AG08396 (cell line): ENCODE data around the gene PIK3IP1.

Source experiments
- DNase-seq: peaks from one replicate; pipeline ENCODE4 v3.0.0; 2012; ENCODE audit warnings: low spot score, mixed read lengths

The PIK3IP1 gene

DNA sequence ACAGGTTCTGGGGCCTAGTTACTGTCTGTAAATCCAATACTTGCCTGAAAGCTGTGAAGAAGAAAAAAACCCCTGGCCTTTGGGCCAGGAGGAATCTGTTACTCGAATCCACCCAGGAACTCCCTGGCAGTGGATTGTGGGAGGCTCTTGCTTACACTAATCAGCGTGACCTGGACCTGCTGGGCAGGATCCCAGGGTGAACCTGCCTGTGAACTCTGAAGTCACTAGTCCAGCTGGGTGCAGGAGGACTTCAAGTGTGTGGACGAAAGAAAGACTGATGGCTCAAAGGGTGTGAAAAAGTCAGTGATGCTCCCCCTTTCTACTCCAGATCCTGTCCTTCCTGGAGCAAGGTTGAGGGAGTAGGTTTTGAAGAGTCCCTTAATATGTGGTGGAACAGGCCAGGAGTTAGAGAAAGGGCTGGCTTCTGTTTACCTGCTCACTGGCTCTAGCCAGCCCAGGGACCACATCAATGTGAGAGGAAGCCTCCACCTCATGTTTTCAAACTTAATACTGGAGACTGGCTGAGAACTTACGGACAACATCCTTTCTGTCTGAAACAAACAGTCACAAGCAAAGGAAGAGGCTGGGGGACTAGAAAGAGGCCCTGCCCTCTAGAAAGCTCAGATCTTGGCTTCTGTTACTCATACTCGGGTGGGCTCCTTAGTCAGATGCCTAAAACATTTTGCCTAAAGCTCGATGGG, 13.5 kb downstream of the PIK3IP1 start:
- no peak for DNase-seq

DNA sequence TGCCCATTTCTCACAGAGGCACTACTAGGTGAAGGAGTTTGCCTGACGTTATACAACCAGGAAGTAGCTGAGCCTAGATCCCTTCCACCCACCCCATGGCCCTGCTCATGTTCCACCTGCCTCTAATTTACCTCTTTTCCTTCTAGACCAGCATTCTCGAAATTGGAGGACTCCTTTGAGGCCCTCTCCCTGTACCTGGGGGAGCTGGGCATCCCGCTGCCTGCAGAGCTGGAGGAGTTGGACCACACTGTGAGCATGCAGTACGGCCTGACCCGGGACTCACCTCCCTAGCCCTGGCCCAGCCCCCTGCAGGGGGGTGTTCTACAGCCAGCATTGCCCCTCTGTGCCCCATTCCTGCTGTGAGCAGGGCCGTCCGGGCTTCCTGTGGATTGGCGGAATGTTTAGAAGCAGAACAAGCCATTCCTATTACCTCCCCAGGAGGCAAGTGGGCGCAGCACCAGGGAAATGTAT, 14.1 kb downstream of the PIK3IP1 start:
- no peak for DNase-seq

DNA sequence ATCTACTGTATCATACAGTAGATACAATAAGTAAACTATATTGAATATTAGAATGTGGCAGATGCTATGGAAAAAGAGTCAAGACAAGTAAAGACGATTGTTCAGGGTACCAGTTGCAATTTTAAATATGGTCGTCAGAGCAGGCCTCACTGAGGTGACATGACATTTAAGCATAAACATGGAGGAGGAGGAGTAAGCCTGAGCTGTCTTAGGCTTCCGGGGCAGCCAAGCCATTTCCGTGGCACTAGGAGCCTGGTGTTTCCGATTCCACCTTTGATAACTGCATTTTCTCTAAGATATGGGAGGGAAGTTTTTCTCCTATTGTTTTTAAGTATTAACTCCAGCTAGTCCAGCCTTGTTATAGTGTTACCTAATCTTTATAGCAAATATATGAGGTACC, 14.5 kb downstream of the PIK3IP1 start:
- no peak for DNase-seq

DNA sequence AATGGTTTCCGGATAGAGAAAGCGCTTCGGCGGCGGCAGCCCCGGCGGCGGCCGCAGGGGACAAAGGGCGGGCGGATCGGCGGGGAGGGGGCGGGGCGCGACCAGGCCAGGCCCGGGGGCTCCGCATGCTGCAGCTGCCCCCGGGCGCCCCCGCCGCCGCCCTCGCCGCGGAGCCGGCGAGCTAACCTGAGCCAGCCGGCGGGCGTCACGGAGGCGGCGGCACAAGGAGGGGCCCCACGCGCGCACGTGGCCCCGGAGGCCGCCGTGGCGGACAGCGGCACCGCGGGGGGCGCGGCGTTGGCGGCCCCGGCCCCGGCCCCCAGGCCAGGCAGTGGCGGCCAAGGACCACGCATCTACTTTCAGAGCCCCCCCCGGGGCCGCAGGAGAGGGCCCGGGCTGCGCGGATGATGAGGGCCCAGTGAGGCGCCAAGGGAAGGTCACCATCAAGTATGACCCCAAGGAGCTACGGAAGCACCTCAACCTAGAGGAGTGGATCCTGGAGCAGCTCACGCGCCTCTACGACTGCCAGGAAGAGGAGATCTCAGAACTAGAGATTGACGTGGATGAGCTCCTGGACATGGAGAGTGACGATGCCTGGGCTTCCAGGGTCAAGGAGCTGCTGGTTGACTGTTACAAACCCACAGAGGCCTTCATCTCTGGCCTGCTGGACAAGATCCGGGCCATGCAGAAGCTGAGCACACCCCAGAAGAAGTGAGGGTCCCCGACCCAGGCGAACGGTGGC, 15.7 kb downstream of the PIK3IP1 start:
- no peak for DNase-seq

DNA sequence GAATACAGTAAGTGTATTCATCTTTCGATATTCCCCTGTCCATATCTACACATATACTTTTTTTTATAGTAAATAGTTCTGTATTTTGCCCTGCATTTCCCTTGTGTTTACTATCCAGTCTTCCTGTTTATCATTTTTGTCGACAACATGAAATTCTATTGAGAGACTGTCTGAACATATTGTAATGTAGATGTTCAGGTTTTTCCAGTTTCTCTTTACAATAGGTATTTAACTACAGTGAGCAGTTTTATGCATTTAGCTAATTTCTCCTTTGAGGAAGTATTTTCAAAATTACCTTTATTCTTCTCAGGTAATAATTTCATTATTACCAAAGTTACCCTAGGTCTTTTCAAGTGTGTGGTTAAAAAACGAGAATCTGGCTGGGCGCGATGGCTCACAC, 16.7 kb downstream of the PIK3IP1 start:
- no peak for DNase-seq

DNA sequence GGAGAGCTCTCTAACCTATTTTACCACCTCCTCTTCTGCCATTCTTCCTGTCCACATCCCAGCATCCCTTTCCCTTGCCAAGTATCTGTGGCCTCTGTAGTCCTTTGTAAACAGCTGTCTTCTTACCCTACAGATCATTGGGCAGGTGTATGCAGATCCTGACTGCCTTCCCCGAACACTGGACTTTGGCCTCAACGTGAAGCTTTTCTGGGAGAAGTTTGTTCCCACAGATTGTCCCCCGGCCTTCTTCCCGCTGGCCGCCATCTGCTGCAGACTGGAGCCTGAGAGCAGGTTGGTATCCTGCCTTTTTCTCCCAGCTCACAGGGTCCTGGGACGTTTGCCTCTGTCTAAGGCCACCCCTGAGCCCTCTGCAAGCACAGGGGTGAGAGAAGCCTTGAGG, 17.3 kb downstream of the PIK3IP1 start:
- DNase-seq, result no peak

DNA sequence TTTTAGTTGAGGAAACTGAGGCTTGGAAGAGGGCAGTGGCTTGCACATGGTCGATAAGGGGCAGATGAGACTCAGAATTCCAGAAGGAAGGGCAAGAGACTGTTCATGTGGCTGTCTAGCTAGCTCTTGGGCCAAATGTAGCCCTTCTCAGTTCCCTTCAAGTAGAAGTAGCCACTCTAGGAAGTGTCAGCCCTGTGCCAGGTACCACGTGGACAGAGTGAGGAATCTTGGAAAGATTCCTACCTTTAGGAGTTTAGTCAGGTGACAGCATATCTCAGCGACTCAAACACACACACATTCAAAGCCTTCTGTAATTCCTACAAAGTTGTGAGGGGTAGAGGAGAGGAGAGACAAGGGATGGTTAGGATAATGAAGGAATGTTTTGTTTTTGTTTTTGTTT, 18.3 kb downstream of the PIK3IP1 start:
- DNase-seq, result no peak

DNA sequence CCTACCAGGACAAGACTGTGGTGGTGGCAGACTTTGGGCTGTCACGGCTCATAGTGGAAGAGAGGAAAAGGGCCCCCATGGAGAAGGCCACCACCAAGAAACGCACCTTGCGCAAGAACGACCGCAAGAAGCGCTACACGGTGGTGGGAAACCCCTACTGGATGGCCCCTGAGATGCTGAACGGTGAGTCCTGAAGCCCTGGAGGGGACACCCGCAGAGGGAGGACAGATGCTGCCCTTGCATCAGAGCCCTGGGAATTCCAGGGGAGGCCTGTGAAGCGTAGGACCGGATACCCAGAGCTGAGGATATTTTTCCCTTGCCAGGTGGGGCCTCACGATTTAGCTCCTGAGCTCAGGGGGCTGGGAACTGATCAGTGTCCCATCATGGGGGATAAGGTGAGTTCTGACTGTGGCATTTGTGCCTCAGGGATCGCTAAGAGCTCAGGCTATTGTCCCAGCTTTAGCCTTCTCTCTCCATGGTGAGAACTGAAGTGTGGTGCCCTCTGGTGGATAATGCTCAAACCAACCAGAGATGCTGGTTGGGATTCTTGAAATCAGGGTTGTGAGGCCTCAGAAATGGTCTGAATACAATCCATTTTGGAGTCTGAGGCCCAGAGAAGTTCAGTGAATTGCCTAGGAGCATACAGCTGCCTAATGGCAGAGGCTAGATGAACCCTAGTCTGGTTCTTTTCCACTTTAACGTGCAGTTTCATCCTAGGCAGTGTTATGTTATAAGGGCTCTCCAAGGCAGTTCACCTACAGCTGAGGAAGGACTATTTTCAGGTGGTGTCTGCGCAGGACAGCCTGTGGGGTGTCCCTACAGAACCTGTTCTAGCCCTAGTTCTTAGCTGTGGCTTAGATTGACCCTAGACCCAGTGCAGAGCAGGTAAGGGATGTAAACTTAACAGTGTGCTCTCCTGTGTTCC, 19.5 kb downstream of the PIK3IP1 start:
- peak; percentile 80 for DNase-seq

DNA sequence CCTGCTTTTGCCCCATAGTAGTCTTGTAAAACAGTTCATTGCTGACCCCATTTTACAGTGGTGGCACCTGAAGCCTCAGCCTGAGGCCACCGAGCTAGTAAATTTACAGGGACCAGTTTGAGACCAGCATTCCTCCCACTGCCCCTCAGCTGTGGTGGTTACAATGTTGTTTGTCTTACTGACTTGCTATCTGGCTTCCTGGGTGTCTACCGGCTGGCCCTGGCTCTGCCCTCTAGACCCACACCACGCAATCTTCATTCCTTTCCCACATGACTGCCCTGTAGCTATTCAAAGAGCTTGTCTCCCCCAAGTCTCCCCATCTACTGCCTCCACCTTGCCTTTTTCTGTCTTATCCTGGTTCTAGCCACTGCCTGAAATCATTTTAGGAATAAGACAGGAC, 20.8 kb downstream of the PIK3IP1 start:
- no peak for DNase-seq

DNA sequence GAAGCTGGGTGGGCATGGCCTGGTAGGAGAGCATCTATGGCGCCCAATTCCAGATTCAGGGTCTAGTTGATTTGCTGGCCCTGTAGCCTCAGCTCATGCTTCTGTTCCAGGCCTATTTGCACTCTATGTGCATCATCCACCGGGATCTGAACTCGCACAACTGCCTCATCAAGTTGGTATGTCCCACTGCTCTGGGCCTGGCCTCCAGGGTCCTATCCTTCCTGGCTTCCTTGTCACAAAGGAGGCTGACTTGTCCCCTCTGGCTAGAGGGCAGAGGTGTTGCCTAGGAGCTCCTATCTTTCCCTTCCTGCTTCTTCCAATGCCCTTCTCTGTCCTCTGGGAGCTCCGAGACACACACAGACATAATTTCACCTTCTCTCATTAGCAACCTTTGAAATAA, 21.3 kb downstream of the PIK3IP1 start:
- DNase-seq, result no peak

DNA sequence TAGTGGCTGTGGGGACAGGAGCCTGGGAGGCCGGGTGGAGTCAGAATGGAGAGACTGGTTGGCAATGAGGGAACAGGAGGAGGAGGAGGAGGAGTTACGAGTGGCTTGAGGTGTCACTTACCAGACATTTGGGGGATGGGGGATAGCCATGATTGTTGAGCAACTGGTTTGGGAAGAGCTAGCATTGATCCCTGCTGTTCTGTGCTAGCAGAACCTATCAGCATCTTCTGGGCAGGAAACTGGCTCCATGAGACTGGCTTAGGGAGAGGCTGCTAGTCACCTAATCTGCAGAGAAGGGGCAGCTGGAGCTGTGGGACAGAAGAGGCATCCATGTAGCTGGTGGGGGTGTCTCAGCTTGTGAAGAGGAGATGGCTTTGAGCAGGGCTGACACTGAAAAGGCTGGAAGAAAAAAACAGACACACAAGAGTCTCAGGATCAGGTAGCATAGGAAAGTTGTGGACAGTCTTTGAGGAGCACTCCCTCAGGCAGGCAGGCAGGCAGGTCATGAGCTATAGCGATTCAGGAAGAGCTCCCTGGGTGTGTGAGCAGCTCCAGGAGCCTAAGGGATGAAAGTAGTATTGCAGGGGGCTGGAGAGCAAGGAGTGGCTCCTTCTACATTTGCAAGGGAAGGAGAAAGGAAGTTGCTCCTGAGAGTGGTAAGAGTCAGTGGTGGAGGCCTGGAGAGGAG, 22.3 kb downstream of the PIK3IP1 start:
- no peak for DNase-seq

DNA sequence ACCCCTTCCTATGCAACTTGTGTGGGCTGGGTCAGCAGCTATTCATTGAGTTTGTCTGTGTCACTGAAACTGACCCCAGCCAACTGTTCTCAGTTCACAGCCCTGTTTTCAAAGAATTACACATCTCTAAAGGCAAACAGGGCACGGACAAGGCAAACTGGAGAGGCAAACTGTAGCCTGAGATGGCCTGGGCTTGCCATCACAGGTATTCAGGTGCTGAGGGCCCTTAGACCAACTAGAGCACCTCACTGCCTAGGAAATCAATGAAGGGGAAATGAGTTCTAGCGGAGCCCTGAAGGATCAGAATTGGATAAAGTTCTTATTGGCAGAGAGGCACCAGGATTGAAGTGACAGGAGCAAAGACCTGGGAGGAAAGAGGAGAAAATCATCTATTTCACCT, 24.0 kb downstream of the PIK3IP1 start:
- DNase-seq, result no peak

DNA sequence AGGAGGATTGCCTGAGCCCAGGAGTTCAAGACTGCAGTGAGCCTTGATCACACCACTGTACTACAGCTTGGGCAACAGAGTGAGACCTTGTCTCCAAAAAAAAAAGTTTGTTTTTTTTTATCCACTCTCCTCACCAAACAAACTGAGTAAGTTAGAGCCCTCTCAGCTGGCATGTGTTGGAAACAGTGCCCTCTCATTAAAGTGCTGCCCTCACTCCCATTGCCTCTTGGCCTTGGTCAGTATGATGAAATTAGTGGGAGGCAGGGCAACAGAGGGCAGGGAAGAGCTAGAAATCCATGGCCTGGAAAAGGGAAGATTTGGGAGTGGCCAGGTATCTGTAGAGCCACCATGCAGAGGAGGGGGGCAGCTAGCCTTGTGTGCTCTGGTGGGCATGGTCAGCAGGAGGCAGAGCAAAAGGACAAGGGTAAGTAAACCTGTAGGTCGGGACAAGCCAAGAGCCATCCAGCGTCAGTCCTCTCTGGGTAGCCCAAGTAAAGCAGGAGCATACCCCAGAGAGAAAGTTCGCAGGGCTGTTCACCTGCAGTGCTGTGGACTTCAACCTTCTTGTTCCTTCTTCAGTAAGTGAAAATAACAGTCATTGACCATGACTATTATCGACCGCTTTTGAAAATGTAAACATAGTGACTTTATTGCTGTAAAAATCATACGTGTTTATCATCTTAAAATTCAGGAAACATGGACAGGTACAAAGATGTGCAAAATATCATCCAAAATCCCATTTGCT, 28.2 kb downstream of the PIK3IP1 start:
- DNase-seq, result no peak

DNA sequence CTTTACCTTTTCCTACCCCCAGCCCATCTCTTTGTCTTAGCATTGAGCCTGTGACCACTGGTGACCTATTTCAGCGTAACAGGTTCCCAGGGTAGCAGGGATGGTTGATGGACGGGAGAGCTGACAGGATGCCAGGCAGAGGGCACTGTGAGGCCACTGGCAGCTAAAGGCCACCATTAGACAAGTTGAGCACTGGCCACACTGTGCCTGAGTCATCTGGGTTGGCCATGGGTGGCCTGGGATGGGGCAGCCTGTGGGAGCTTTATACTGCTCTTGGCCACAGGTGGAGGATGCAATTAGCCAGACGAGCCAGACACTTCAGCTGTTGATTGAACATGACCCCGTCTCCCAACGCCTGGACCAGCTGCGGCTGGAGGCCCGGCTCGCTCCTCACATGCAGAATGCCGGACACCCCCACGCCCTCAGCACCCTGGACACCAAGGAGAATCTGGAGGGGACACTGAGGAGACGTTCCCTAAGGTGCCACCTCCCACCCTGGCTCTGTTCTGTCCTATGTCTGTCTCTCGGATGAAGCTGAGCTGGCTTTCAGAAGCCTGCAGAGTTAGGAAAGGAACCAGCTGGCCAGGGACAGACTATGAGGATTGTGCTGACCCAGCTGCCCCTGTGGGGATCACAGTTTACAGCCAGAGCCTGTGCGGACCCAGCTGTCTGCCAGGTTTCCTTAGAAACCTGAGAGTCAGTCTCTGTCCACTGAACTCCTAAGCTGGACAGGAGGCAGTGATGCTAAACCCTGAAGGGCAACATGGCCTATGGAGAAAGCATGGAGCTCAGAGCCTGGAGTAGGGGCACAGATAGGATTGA, 29.8 kb downstream of the PIK3IP1 start:
- no peak for DNase-seq

DNA sequence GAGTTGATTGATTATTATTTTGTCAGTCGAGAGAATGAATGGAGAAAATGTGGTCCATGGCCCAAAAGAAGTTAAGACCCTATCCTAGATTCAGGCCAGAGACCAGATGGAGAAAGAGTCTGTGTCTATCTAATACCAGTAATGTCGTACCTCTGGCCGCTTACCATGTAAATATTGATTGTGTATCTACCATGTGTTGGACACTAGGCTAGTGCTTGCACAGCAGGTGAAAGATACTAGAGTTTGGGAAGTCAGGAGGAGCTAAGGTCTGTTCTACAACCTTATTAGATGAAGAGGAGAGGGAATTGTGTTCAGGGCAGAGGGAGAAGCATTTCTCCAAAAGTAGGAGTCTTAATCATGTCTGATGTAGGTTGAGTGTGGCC, 31.8 kb downstream of the PIK3IP1 start:
- no peak for DNase-seq

DNA sequence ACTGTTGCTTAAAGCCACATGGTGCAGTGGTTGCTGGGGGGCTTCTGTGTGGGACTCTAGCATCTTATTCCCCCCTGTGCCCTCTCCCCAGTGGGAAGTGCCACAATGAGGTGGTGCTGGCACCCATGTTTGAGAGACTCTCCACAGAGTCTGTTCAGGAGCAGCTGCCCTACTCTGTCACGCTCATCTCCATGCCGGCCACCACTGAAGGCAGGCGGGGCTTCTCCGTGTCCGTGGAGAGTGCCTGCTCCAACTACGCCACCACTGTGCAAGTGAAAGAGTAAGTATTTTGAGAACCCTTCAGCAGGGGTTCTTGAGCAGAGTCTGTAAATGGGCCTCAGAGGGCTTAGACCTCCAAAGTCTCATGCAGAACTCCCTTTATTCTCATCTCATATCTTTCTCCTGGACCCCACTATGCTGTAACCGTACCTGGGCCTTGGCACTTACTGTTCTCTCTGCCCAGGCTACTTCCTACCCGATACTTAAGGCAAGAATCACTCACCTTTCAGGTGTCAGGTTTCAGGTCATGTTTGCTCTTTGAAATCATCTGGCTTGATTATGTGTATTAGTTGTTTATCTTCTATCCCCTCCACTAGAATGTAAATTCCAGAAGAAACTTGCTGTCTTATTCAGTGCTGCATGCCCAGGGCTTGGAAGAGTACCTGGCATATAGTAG, 32.4 kb downstream of the PIK3IP1 start:
- DNase-seq, result no peak

DNA sequence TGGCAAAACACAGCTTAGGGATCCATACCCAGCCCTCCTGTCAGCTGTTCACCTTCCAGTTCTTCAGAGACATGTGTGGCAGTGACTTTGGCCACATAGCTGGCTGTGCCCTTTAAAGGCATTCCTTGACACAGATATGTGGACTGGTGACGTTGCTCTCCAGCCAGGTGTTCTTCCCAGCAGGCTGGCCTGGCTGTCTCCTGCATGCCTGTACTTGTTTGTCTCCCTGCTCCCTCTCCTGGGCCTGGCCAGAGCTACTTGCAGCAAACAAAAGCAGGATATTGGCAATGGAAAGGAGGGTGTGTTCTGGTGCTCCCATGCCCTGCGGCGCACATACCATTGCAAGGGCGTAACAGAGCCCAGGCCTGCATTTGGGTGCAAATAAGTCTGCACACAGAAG, 38.3 kb downstream of the PIK3IP1 start:
- no peak for DNase-seq

DNA sequence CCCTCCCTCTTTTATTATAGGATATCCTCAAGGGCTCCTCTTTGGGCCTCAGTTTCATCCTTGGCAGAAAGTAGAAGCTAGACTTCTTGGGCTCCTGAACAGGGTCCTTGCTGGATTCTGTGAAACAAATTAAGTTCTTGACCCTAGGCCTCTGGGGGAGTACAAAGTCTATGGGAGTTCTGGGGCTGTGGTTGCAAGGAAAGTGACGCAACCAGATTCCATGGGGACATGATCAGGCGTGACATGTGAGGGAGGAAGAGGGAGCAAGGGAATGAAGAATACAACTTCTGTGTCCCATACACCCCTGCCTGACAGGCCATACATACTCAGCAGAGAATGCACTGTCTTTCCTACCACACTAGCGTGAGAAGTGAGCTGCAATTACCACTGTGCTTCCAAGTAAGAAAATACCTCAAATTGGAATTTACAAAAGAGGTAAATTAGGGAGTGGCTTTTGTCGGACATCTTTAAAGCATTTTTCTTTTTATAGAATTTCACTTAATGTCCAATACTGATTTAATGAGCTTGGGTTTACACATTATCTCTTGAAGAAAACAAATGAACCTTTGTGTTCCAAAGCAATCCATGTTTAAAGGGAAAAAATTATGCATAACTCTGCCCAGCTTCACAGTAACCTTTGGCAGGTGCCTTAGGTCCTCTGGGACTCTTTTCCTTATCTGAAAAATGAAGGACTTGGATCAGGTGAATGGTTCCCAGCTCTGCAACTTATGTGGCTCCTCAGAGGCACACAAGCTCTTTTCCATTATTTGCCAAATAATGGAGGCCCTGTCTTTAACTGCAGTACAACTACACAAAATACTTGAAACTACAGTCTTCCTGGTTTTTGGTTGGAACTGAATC, 41.3 kb downstream of the PIK3IP1 start:
- no peak for DNase-seq
